Ureter (tissue), 1 donor: ENCODE data around the gene MVK. TPM values are rescaled to one million over a fixed set of nuclear protein-coding genes. Genes with fewer than 3 reads are reported as not detected.

Source experiments
- DNase-seq: peaks from one replicate; pipeline ENCODE4 v3.0.0-alpha.2; 2020; ENCODE audit warnings: low spot score
- total RNA-seq: library from RNA; stranded (reverse); gene quantifications from one replicate; pipeline ENCODE4 v1.2.4, GENCODE V29; 2023
- donor health status: DM: yes; HTN: yes; CAD: no.

MVK gene
- total RNA-seq, 1 donor from 2014 or later, result 44.0 TPM

DNA sequence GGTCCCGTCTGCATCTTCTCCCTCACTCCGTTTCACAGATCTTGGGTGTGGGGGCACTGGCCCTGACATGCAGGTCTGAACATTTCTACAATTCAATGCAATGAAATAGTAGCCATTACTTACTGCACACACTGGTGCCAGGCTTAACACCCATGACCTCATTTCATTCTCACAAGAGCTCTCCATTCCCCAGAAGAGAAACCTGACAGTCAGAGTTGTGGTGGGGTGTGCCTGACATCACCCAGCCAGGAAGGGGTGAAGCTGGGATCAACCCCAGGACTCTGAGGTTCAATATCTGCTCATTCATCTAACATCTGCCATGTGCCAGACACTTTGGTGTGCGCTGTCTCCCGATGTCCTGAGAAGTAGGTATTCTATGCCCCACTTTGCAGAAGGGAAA is 34.7 kb downstream of the MVK start:
- no peak for DNase-seq

DNA sequence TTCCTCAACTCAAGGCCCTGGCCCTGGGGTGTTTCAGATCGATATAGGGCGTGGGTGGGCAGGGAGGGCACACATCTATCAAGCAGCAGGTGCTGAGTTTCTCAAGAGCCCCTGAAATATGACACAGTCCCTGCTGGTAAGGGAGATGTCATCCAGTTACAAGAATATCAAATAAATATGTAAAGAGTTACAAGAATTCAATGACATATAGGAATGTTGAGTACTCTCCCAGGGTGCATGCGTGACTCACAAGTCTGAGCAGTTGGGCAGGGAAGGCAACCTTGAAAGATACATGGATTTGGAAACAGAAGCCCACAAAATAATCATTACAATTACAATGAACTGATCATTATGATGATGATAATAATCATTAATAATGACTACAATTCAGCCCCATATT is 35.2 kb downstream of the MVK start:
- no peak for DNase-seq

DNA sequence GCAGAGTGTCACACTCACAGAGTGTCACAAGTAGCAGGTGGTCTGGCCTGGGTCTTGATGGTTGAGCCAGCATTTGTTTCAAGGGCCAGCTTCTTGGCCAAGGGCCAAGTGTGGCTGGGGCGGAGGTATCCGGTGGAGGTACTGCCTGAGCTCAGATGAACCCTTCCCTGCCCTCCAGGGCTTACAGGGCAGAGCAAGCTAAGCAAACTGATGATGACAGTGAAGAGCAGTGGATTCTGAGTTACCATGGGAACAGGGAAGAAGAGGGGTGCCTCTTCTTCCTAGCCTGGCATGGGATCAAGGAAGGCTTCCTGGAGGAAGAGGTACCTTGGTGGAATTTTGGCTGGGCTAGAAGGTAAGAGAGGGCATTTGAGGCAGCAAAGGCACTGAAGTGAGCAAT is 35.7 kb downstream of the MVK start:
- no peak for DNase-seq

DNA sequence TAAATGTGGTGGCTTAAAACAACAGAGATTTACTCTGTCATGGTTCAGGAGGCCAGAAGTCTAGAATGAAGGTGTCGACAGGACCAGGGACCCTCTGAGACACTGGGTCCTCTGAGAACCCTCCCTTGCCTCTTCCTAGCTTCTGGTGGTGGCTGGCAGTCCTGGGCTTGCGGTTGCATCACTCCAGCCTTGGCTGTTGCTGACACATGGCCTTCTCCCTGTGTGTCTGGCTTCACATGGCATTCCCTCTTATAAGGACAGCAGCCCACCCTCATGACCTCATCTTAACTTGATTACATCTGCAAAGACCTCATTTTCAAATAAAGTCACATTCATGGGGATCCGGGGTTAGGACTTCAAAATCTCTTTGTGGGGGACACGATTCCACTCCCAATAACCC is 36.9 kb downstream of the MVK start:
- DNase-seq, result no peak

DNA sequence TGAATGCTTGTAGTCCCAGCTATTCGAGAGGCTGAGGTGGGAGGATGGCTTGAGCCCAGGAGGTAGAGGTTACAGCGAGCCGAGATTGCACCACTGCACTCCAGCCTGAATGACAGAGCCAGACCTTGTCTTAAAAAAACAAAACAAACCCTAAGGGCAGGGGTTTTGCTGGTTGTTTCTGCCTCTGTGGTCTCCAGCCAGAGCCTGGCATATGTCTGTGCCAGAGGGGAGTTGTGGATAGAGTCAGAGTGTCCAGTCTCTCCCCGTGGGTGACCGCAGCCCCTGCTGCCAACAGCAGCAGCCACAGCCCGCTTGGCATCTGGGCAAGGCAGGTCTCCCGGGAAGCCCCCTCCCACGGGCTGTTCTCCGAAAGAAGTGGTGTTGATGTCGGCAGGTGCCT is 37.6 kb downstream of the MVK start:
- no peak for DNase-seq

DNA sequence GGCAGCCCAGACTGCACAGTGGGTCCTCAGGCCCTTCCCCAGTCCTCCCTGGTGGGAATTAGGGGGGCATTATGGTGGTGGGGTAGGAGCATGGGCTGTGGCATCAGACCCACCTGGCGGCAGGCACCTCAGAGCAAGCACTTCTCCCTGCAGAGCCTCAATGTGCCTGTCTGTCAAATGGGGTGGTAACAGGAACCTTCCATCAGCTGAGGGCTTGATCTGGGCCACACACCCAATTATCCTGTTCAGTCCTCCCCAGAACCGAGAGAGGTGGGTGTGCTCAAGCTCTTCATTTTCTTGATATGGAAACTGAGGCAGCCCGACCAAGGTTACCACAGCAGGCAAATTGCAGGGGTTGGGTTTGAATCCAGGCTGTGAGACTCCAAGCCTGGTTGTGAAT is 38.4 kb downstream of the MVK start:
- DNase-seq, result no peak

DNA sequence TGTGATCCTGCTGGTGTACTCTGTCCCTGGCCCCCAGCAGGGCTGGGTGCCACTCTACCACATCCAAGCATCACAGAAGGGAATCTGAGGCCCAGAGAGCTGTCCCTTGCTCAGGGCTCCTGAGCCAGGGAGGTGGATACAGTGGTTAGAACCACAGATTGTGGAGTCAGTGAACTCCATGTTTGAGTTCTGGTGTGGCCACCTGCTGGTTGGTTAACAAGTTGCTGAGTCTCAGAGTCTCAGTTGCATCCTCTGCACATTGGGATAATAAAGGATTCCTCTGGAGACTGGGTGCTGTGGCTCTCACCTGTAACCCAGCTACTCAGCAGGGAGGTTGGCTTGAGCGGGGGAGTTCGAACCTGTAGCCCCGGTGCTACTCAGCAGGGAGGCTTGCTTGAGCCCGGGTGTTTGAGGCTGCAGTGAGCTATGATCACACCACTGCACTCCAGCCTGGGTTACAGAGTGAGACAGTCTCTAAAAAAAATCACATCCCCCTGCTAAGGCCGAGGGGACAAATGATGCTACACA is 39.4 kb downstream of the MVK start:
- no peak for DNase-seq

DNA sequence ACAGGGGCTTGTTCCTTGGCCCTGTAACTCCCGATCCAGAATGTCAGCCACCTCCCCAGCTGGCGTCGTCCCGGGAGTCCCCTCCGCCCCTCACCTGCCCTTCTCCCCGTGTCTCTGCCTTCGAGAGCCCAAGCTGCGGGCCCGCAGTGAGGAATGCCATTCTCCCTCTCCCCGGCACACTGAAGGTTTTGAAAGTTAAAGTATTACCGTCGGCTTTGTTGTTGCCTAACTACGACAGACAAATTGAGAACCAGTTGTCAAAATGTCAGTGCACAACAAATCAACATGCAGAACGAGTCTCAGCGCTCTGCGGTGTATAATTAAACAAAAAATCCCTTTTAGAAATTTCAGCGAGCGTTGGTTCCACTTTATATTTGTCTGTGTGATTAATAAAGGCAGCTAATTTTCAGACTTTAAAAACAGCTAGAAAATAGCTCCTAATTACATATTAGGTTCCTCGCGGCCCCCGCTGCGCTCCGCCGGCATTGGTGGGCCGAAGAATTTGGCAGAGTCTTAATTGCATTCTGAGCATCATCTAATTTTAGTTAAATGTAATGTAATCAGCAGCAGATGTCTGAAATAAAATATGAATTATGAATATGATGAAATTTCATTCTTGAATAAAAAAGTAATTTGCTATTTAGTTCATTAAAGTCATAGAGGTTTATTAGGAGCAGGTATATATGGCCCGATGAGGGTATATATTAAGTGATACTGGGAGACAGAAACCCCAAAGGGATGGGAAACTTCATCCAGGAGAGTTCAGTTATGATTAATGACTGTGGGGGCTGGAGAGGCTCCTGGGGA is 40.3 kb downstream of the MVK start:
- DNase-seq, result no peak

DNA sequence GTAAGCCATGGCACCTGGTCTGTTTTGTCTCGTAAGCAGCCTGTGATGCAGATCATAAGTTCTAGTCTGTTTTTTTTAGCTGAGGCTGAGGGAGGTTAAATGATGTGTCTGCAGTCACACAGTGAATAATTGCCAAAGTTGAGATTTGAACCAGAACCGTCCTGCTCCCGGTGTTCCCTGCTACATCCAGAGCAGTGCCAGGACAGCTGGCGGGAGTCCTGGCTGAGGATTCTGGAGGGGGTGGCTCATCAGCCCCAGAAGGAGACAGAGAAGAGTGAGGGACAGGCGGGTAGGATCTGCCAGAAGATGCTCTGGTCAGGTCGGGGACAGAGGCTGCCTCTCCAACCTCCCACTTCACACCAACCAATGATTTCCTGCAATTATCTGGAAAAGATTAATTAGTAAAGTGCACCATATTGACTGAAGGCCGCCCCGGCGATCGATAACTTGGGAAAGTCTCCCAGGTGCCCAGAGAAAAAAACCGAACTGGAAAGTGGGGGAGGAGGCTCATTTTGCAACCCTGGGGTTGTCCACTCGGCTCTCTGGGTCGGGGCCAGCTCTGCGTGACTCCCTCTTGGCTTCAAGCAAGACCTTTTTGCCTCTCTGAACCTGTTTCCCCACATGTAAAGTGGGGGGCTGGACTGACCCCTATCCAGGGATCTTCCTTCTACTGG is 42.1 kb downstream of the MVK start:
- DNase-seq, result no peak

DNA sequence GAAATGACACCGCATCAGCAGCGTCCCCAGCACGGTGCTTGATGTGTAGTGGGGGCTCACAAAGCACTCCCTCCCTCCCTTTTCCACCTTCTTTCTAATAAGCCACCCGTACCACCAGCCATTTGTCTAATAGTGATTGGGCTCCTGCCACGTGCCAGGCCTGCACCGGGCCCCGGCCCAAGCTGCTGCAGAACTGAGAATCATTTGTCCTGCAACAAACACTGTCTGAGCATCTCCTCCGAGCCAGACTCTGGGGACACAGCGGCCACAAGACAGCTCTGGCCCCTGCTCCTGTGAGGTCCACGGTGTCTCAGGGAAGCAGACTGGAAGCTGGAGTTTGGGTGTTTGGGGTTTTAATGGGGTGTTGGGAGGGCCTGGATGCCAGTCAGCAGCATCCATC is 43.9 kb downstream of the MVK start:
- DNase-seq, result no peak

DNA sequence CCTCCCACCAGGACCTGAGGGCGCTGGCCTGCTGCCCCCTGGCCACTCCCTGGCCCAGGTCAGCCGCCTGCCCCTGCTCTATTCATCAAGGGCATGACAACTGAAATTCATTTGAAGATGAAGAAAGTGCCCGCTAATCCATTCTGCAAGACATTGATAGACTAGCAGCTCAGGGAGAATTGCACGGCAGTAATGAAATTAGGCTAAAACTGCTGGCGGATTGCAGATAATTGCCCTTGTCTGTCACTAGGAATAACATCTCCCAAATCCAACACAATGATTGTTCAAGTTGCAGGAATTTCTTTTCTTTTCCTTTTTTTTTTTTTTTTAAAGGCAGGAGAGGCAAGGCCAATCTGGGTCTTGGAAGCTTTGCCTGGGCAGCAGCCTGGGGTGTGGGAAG is 44.5 kb downstream of the MVK start:
- no peak for DNase-seq

DNA sequence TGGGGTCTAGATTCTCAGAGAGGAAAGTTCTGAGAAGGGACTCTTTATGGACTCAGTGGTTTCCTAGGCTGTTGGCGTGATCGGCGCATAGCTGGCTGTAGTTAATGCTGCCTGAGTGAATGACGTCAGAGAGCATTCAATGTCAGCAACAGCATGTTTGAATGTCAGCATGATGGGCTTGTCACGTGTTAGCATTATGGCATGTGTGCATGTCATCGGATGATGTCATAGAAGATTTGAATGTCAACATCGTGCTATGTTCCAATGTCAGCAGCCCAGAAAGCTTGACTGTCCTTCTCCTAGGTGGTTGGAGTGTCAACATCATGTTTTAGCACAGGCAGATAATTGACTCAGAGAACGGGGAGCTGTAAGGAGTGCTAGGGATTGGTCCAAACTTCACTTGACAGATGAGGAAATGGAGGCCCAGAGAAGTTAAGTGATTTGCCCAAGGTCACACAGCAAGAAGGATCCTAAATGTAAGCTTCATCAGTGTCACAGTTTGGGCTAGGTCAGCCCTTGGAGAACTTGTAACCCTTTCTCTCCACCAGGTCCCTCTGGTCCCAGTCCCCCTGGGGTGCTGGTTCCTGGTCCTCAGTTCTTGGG is 45.5 kb downstream of the MVK start:
- no peak for DNase-seq

DNA sequence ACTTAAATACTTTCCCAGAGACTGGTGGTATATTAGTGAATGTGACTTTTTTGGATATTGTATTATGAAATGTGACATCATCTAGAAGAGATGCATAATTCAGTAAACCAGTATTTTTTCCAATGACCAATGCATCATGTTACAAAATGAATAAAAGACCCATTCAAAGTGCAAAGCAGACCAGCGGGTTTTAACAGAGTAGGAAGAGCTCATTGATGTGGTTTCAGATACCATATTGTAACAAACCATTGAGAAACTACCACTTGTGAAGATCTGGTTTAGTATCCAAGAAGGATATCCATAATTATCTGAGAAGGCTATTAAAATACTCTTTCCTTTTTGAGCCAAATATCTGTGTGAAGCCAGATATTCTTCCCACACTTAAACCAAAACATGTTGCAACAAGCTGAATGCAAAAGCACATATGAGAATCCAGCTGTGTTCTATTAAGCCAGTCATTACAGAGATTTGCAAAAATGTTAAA is 47.7 kb downstream of the MVK start:
- DNase-seq, result no peak

DNA sequence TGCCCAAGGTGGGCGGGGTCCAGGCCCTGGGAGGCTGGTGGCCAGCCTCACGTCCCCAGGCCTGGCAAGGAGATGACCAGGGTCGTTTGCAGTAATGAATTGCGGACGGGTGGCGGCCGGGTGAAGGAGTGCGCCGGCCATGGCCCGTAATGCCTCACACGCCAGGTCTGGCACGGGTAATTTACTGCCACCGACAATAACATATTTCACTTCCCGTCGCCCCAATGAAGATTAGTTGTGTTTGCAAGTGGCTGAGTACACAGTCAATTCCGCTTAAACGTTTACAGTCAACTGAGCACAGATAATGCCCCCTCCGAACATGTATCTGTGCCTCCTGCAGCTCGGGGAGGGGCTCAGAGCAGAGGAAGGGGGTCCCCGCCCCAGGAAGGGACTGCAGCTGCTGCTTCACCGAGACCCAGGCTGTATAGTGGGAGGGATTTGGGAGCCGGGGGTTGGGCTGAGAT is 48.3 kb downstream of the MVK start:
- DNase-seq, result no peak

DNA sequence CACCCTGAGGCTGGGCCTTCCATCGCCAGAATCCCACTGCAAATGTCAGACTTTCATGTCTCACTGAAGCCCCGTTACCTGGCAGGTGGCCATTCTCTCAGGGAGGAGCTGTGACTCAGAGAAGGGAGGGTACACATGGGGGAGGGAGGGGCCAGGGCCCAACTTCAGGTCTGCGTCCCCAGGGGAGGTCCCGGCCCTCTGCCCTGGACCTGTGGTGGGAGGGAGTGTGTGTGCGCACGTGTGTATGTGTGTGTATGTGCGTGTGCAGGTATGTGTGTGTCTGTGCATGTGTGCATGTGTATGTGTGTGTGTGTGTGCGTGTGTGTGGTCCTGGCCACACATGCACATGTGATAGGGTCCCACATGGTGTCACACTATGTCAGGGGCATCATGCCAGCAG is 50.9 kb downstream of the MVK start:
- no peak for DNase-seq

DNA sequence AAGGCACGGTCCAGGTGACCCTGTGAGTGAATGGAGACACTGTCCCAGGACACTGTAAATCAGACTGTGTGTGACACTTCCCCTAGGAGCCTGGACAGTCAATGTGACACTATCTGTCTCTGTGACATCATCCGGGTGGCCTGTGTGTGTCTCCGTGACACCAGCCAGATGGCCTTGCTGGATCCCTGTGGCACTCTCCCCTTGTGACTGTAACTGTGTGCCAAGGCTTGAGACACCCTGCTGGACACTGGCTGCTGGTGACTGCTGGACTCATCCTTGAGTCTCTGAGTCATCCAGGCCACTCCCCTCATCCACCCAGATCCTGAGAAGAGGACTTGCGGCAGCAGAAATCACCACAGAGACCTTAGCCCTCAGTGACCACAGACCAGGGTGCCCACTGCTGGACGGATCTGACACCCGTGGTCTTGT is 51.6 kb downstream of the MVK start:
- DNase-seq, result no peak

DNA sequence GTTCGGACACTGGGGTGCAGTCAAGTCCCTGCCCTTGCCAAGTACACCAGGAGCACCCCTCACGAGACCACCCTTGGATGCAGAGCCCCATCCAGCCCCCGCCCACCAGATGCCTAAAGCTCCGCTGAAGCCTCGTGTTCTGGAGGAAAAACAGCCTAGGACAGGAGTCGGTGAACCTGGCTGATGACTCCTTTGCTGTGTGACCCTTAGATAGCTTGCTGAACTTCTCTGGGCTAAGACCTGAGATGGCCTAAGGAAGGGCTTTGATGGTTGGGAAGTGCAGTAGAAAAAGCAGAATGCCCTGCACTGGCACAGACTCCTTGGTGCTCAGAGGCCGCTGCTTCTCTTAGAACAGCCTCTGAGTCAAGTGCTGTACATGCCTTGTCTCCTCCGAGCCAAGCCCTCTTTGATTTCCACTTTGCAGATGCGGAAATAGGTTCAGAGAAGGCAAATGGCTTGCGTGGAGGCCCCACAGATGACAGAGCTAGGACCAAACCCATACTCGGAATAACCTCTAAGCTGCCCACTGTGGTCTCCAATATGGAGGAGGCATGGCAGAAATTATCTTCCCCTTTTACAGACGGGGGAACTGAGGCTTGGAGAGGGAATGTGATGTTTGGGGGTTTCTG is 52.3 kb downstream of the MVK start:
- DNase-seq, result no peak

DNA sequence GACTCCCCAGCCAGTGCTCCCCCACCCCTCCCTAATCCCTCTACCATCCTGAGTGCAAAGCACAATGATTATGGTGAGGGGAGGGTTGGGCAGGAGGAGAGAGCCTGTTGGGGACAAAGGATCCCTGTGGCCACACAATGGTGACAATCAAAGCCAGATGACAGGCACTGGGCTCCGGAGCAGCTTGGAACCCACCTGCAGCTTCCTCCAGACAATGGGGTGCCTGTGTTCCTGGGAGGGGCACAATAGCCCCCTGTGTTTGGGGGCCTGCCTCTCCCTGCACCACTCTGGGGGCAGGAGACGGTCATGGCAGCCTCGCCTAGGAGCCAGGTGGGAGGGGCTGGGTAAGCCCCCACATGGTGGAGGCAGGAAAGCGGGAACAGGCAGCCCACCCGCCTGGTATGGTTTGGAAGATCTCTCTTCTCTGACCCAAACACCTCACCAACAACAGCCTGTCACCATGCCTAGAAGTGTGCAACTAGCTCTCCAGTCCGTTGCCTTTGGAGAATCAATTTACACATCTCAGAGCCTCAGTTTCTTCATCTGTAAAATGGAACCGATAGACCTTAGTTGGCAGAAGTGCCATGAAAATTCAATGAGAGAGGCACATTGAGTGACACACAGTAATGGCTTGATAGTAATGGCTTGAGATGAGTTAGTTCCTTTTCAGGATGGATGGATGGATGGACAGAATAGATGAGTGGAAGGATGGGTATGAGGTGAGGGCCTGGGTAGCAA is 53.0 kb downstream of the MVK start:
- no peak for DNase-seq

DNA sequence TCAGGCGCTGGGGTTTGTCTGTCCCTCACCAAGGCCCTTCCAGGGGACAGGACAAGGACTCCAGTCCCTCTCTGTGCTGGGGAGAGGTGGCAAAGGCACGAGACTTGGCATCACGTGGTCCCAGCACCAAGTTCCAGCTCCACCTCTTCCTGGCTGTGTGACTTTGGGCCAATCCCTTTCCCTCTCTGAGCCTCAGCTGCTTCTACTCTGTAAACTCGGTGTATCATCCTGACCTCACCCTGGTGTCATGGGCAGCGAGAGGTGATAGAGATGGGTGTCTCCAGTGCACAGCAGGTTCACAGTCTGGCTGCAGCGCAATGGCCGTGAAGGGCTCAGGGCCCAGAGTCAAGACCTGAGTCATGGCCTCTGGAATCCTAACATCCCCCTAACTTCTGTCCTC is 54.0 kb downstream of the MVK start:
- no peak for DNase-seq

DNA sequence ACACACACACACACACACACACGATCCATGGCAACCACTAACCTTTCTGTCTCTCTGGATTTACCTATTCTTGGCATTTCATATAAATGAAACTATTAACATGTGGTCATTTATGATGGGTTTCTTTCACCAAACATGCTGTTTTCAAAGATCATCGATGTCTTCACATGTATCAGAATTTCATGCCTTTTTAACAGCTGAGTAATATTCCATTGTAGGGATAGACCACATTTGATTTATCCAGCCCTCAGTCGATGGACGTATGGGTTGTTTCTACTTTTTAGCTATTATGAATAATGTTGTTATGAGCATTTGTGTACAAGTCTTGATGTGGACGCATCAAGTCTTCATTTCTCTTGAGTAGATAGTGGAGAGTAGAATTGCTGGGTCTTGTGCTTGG is 56.5 kb downstream of the MVK start:
- no peak for DNase-seq

DNA sequence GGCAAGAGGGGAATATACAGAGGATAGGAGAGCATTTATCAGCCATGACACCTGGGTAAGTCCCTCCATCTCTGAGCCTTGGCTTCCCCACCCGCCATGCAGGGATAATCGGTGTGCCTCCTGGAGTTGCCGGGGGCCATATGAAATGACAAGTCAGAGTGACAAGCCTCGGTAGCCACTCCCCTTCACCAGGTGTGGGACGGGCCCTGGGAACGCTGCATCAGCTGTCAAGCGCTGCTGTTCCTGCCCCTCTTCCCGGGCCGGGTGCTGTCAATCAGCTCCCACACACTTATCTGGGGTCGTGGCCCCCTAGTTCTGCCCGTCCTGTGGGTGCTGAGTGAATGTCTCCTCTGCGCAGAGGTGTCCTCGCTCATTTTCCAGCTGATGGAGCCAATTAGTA is 57.2 kb downstream of the MVK start:
- DNase-seq, result no peak

DNA sequence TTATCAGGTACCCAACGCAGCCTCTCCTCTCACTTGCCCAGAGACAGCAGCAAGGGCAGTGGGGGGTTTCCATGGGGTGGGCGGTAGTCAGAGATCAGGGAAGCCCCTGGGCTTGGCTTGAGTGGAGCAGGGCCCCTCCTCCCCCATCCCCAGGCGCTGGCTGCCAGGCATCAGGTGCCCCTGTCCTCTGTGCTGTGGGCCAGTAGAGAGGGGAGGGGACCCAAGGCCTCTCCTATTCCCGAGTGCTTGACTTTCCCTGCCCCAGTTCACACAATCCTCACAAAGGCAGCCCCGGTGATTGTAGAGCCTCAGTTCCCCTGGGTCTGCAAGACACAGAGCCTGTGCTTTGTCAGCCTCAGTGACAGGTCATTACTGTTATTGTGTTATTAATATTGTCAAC is 57.7 kb downstream of the MVK start:
- DNase-seq, result no peak
